Mesenchymal stem cell (in vitro differentiated cells and primary cell): ENCODE results near the gene P4HTM.

ENCODE experiments used
- DNase-seq: peaks from one replicate; pipeline ENCODE4 v3.0.0-alpha.2; 2013
- H2AFZ ChIP-seq: one replicate; pipeline ENCODE4 v1.6.1; 2013; ENCODE audit warnings: low read depth, mild to moderate bottlenecking, control low read depth, inconsistent platforms, low read length, moderate library complexity
- H2AK5ac ChIP-seq: 2 replicates; pipeline ENCODE4 v1.6.1; 2013; ENCODE audit warnings: low read length, moderate library complexity, mild to moderate bottlenecking, inconsistent platforms; ENCODE audit not compliant: severe bottlenecking
- H2BK120ac ChIP-seq: one replicate; pipeline ENCODE4 v1.6.1; 2013; ENCODE audit warnings: low read depth, mild to moderate bottlenecking, inconsistent platforms, low read length, moderate library complexity
- H2BK12ac ChIP-seq, 2 experiments: one replicate each; pipeline ENCODE4 v1.6.1; 2013; ENCODE audit warnings: inconsistent platforms in 2 of 2, low read length in 2 of 2, mild to moderate bottlenecking in 2 of 2, moderate library complexity in 2 of 2, control low read depth in 1 of 2
- H2BK15ac ChIP-seq: one replicate; pipeline ENCODE4 v1.6.1; 2013; ENCODE audit warnings: mild to moderate bottlenecking, low read depth, inconsistent platforms; ENCODE audit not compliant: poor library complexity, severe bottlenecking
- H2BK5ac ChIP-seq: 2 replicates; pipeline ENCODE4 v1.6.1; 2013; ENCODE audit warnings: low read depth, mild to moderate bottlenecking, low read length, control low read depth, inconsistent platforms; ENCODE audit not compliant: poor library complexity, severe bottlenecking
- H3K14ac ChIP-seq, 2 experiments: one replicate each; pipeline ENCODE4 v1.6.1; 2013; ENCODE audit warnings: inconsistent platforms in 2 of 2, low read length in 2 of 2, control low read depth in 1 of 2, mild to moderate bottlenecking in 1 of 2, moderate library complexity in 1 of 2
- H3K18ac ChIP-seq, 2 experiments: one replicate each; pipeline ENCODE4 v1.6.1; 2013; ENCODE audit warnings: inconsistent platforms in 2 of 2, low read length in 2 of 2, control low read depth in 1 of 2, low read depth in 1 of 2, mild to moderate bottlenecking in 1 of 2
- H3K23ac ChIP-seq, 2 experiments: one replicate each; pipeline ENCODE4 v1.6.1; 2013; ENCODE audit warnings: inconsistent platforms in 2 of 2, low read length in 2 of 2, mild to moderate bottlenecking in 2 of 2, moderate library complexity in 2 of 2, control low read depth in 1 of 2
- H3K27ac ChIP-seq: 2 replicates; pipeline ENCODE4 v1.5.1; 2013; ENCODE audit warnings: mild to moderate bottlenecking, moderate library complexity, low read length, control low read depth, inconsistent platforms; ENCODE audit not compliant: poor library complexity, severe bottlenecking
- H3K27me3 ChIP-seq, 2 experiments: 2 replicates each; pipeline versions ENCODE4 v1.6.1 to v1.7.0; 2013; ENCODE audit warnings: low read length in 2 of 2, mild to moderate bottlenecking in 2 of 2, moderate library complexity in 2 of 2, control low read depth in 1 of 2, inconsistent platforms in 1 of 2; ENCODE audit not compliant: control insufficient read depth in 1 of 2, insufficient read depth in 1 of 2
- H3K36me3 ChIP-seq, 2 experiments: 2 replicates each; pipeline versions ENCODE4 v1.6.1 to v1.7.0; 2013; ENCODE audit warnings: low read length in 2 of 2, control low read depth in 1 of 2, inconsistent platforms in 1 of 2, low read depth in 1 of 2, mild to moderate bottlenecking in 1 of 2; ENCODE audit not compliant: insufficient read depth in 2 of 2, control insufficient read depth in 1 of 2
- H3K4ac ChIP-seq, 2 experiments: one replicate each; pipeline ENCODE4 v1.6.1; 2013; ENCODE audit warnings: inconsistent platforms in 2 of 2, low read length in 2 of 2, mild to moderate bottlenecking in 2 of 2, moderate library complexity in 2 of 2, control low read depth in 1 of 2, low read depth in 1 of 2
- H3K4me1 ChIP-seq: 2 replicates; pipeline ENCODE4 v1.6.1; 2013; ENCODE audit warnings: low read depth, low read length, control low read depth; ENCODE audit not compliant: control insufficient read depth, insufficient read depth
- H3K4me2 ChIP-seq: 2 replicates; pipeline ENCODE4 v1.6.1; 2013; ENCODE audit warnings: low read length, mild to moderate bottlenecking, inconsistent platforms; ENCODE audit not compliant: poor library complexity, severe bottlenecking
- H3K4me3 ChIP-seq, 2 experiments: 2 replicates each; pipeline versions ENCODE4 v1.5.1 to v1.7.0; 2013; ENCODE audit warnings: low read length in 2 of 2, mild to moderate bottlenecking in 2 of 2, control low read depth in 1 of 2, low read depth in 1 of 2; ENCODE audit not compliant: insufficient read depth in 1 of 2
- H3K79me1 ChIP-seq: replicated peaks from 2 replicates; pipeline ENCODE4 v1.6.1; 2013; ENCODE audit warnings: mild to moderate bottlenecking, control low read depth, low read length, inconsistent platforms; ENCODE audit not compliant: poor library complexity, severe bottlenecking
- H3K9ac ChIP-seq: 2 replicates; pipeline ENCODE4 v1.7.0; 2013; ENCODE audit warnings: mild to moderate bottlenecking, low read length, moderate library complexity
- H3K9me3 ChIP-seq: 2 replicates; pipeline ENCODE4 v1.7.0; 2013; ENCODE audit warnings: mild to moderate bottlenecking, low read length; ENCODE audit not compliant: control insufficient read depth
- H4K8ac ChIP-seq: one replicate; pipeline ENCODE4 v1.6.1; 2013; ENCODE audit warnings: inconsistent platforms, mild to moderate bottlenecking, low read length, moderate library complexity
- H4K91ac ChIP-seq: one replicate; pipeline ENCODE4 v1.6.1; 2013; ENCODE audit warnings: mild to moderate bottlenecking, low read length, inconsistent platforms
- WGBS: methylation state at CpG from one replicate; pipeline ENCODE4 v1.1.7; 2013; ENCODE audit warnings: mixed read lengths; 5-methylcytosine and 5-hydroxymethylcytosine counted together

Gene P4HTM

DNA sequence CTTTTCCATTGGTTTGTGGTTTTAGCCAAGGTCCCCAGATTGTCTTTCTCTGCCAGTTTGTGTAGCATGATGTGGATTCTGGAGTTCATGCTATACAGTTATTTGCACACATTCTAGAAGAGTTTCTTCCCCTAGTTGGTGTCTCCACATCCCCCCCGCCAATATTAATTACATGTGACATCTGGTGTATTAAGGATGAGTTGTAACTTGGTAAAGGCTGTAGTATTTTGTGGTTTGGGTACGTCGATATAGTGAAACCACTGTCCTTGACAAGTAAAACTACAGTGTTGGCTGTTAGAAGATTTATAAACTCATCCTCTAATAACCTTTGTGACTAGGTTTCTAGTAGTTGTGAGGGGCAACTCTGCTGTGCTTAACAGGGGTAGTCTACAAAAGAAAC, 23.7 kb upstream of the P4HTM start:
- WGBS: 64% methylated on average over 2 of the region's 3 CpGs
- Histone ChIP-seq H4K91ac (no peak overlapping the region), H3K27ac (no peak overlapping the region), H3K23ac (no peak overlapping the region), H2BK15ac (no peak overlapping the region), H3K27me3 (no peaks in the 10 kb centered on the region), H3K4me1 (no peaks in the 10 kb centered on the region), H2AK5ac (no peak overlapping the region), H3K18ac (no peak overlapping the region), H2BK5ac (no peak overlapping the region), H2BK12ac (no peak overlapping the region), H3K14ac (no peak overlapping the region), H3K4ac (no peak overlapping the region), H3K79me1 (peaks cover 14% of the 10 kb centered on the region), H3K9me3 (no peaks in the 10 kb centered on the region), H3K4me3 (no peak overlapping the region), H3K9ac (no peak overlapping the region), H2AFZ (no peak overlapping the region), H3K36me3 (peaks cover 37 to 84% of the 10 kb centered on the region in 2 experiments), H2BK120ac (no peak overlapping the region), H4K8ac (no peak overlapping the region), H3K4me2 (no peak overlapping the region)
- peak; percentile 22 for DNase-seq

GRCh38 chr3:48966876-48967361, 23.1 kb upstream of the P4HTM start:
- H2AK5ac ChIP-seq: no peak overlapping the region
- WGBS: 95% methylated on average over 7 of the region's 7 CpGs
- no peak overlapping the region for H3K4me3 ChIP-seq
- H3K23ac ChIP-seq: no peak overlapping the region
- H2BK15ac ChIP-seq: no peak overlapping the region
- no peaks in the 10 kb centered on the region for H3K27me3 ChIP-seq
- DNase-seq: no peak
- no peaks in the 10 kb centered on the region for H3K4me1 ChIP-seq
- no peak overlapping the region for H3K18ac ChIP-seq
- no peak overlapping the region for H2AFZ ChIP-seq
- H3K36me3 ChIP-seq: peaks cover 39 to 84% of the 10 kb centered on the region in 2 experiments
- H3K79me1 ChIP-seq: peaks cover 15% of the 10 kb centered on the region
- H2BK12ac ChIP-seq: no peak overlapping the region
- no peak overlapping the region for H2BK120ac ChIP-seq
- H4K91ac ChIP-seq: no peak overlapping the region
- H3K9me3 ChIP-seq: no peaks in the 10 kb centered on the region
- no peak overlapping the region for H4K8ac ChIP-seq
- H2BK5ac ChIP-seq: no peak overlapping the region
- H3K4ac ChIP-seq: no peak overlapping the region
- no peak overlapping the region for H3K9ac ChIP-seq
- H3K14ac ChIP-seq: no peak overlapping the region
- no peak overlapping the region for H3K4me2 ChIP-seq
- H3K27ac ChIP-seq: no peak overlapping the region

DNA sequence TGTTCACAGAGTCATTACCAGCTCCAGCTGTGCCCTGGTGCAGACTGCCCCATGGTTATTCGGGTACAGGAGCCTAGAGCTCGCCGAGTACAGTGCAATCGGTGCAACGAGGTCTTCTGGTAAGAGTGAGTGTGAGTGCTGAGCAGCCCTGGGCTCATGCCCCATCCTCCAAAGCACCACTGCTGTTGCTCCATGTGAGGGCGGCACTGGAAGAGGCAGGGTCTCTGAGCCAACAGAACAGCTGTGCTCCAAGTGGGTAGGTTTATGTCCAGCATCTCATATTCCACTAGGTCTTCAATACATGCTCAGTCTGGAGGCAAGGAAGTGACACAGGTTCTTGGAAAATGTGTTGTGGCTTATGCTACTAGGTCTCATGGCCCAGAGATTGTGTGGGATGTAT, 19.5 kb upstream of the P4HTM start:
- Histone ChIP-seq H3K9me3 (no peaks in the 10 kb centered on the region), H4K8ac (peak overlapping the region; percentile 16), H2BK120ac (no peak overlapping the region), H3K18ac (no peak overlapping the region), H3K4ac (no peak overlapping the region), H3K4me2 (no peak overlapping the region), H2AFZ (no peak overlapping the region), H2AK5ac (no peak overlapping the region), H3K27ac (no peak overlapping the region), H2BK5ac (no peak overlapping the region), H3K79me1 (peaks cover 16% of the 10 kb centered on the region), H3K14ac (no peak overlapping the region), H3K27me3 (no peaks in the 10 kb centered on the region), H3K4me3 (no peak overlapping the region), H3K9ac (no peak overlapping the region), H2BK15ac (no peak overlapping the region), H3K4me1 (no peaks in the 10 kb centered on the region), H3K23ac (no peak overlapping the region), H2BK12ac (no peak overlapping the region), H4K91ac (no peak overlapping the region), H3K36me3 (peaks cover 57 to 92% of the 10 kb centered on the region in 2 experiments)
- 98% methylated on average over 6 of the region's 6 CpGs for WGBS
- DNase-seq: no peak

DNA sequence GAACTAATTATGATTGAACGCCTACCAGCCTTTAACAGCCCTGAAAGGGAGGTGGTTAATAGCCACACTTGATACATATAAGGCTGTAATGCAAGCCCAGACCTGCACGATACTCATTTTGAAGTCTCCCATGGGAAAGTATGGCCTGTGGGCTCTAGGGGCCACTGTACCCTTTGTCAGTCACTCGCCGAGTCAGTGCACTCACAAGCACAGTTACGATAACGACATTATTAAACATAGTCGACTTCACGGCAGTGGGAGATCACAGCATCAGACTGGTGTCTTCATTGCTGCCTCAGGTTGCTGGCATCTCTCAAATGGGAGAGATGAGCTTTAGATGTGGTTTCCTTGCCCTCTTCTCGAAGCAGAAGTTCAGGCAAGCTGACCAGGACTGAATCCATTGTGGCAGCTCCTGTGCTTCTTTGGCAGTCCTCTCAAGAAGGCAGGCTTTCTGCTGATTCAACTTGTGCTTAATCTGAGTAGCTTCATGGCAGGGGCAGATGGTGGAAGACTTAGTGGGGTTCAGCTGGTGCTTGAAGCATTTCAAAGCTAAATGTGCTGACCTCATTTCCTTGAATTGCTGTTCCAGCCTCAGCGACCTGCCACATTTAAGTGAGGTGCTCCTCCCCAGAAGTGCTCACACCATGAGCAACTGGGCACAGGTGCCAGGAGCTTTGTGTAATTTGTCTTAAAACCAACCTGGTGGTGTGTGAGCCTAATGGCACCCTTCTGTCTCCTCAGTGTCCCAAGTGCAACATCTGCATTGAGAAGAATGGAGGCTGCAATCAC, 15.8 kb upstream of the P4HTM start:
- Histone ChIP-seq H3K27me3 (no peaks in the 10 kb centered on the region), H3K4ac (no peak overlapping the region), H3K4me3 (no peak overlapping the region), H2BK12ac (no peak overlapping the region), H2BK15ac (no peak overlapping the region), H3K23ac (no peak overlapping the region), H4K91ac (no peak overlapping the region), H4K8ac (no peak overlapping the region), H2BK5ac (no peak overlapping the region), H3K4me1 (no peaks in the 10 kb centered on the region), H3K14ac (no peak overlapping the region), H3K79me1 (peaks cover 12% of the 10 kb centered on the region), H2BK120ac (no peak overlapping the region), H3K27ac (no peak overlapping the region), H3K18ac (no peak overlapping the region), H3K9me3 (no peaks in the 10 kb centered on the region), H2AK5ac (no peak overlapping the region), H3K9ac (no peak overlapping the region), H3K4me2 (no peak overlapping the region), H2AFZ (no peak overlapping the region), H3K36me3 (peaks cover 74 to 92% of the 10 kb centered on the region in 2 experiments)
- WGBS: 96% methylated on average over 10 of the region's 10 CpGs
- DNase-seq: no peak
